CD14-positive monocyte (primary cell): Measurements from ENCODE around the gene KRT85. TPM values are rescaled to one million over a fixed set of nuclear protein-coding genes. Genes with fewer than 3 reads are reported as not detected.

ENCODE experiments used
- DNase-seq, 3 donors: peaks; one replicate each; pipeline ENCODE4 v3.0.0-alpha.2; 2011 to 2022
- H2AFZ ChIP-seq: 2 replicates; pipeline ENCODE4 v1.6.0; 2012; ENCODE audit warnings: mild to moderate bottlenecking, low read depth, low read length, inconsistent platforms; ENCODE audit not compliant: insufficient read depth, poor library complexity, severe bottlenecking
- H3K27ac ChIP-seq, 2 donors: 1 replicate in 1 of 2; 2 replicates in 1 of 2; pipeline ENCODE4 v1.5.1; 2012 to 2013; ENCODE audit warnings: low read length in 2 of 2, control low read depth in 1 of 2, inconsistent platforms in 1 of 2, low read depth in 1 of 2, mild to moderate bottlenecking in 1 of 2
- H3K27me3 ChIP-seq, 2 donors: one replicate each; pipeline versions ENCODE4 v1.6.0 to v1.6.1; 2011 to 2013; ENCODE audit warnings: low read length in 2 of 2; ENCODE audit not compliant: control insufficient read depth in 2 of 2, insufficient read depth in 2 of 2
- H3K36me3 ChIP-seq, 2 donors: replicated peaks in 1 of 2; 1 replicate in 1 of 2; 2 replicates in 1 of 2; pipeline versions ENCODE4 v1.5.1 to v1.6.1; 2012 to 2013; ENCODE audit warnings: low read length in 2 of 2, control low read depth in 1 of 2, inconsistent platforms in 1 of 2, mild to moderate bottlenecking in 1 of 2; ENCODE audit not compliant: insufficient read depth in 2 of 2, control insufficient read depth in 1 of 2
- H3K4me1 ChIP-seq, 2 donors: 1 replicate in 1 of 2; 2 replicates in 1 of 2; pipeline versions ENCODE4 v1.5.1 to v1.6.1; 2012 to 2013; ENCODE audit warnings: low read length in 2 of 2, control low read depth in 1 of 2, inconsistent platforms in 1 of 2, mild to moderate bottlenecking in 1 of 2, moderate library complexity in 1 of 2; ENCODE audit not compliant: insufficient read depth in 2 of 2, control insufficient read depth in 1 of 2
- H3K4me2 ChIP-seq: replicated peaks from 2 replicates; pipeline ENCODE3; 2012; ENCODE audit warnings: low read length, moderate library complexity, mild to moderate bottlenecking; ENCODE audit not compliant: poor library complexity, severe bottlenecking; ENCODE audit errors: extremely low read depth
- H3K4me3 ChIP-seq, 3 experiments: fragments of 200-600 bp in 1 of 3; sonication (generic) in 1 of 3; replicated peaks in 1 of 3; 1 replicate in 2 of 3; 2 replicates in 1 of 3; pipeline ENCODE4 v1.5.1; 2011 to 2013; ENCODE audit warnings: low read length in 3 of 3, mild to moderate bottlenecking in 3 of 3, control low read depth in 2 of 3, low read depth in 2 of 3, inconsistent platforms in 1 of 3, moderate library complexity in 1 of 3
- H3K79me2 ChIP-seq: 2 replicates; pipeline ENCODE4 v1.6.0; 2012; ENCODE audit warnings: mild to moderate bottlenecking, control low read depth, inconsistent platforms, low read length, moderate library complexity; ENCODE audit not compliant: insufficient read depth
- H3K9ac ChIP-seq: 2 replicates; pipeline ENCODE4 v1.6.0; 2017; ENCODE audit warnings: low read length, mild to moderate bottlenecking; ENCODE audit not compliant: insufficient read depth, poor library complexity, severe bottlenecking
- H3K9me3 ChIP-seq, 2 donors: replicated peaks in 1 of 2; 1 replicate in 1 of 2; 2 replicates in 1 of 2; pipeline versions ENCODE4 v1.5.1 to v1.6.1; 2012 to 2013; ENCODE audit warnings: low read length in 2 of 2, control low read depth in 1 of 2; ENCODE audit not compliant: control insufficient read depth in 1 of 2, insufficient read depth in 1 of 2
- H4K20me1 ChIP-seq: 2 replicates; pipeline ENCODE4 v1.6.0; 2012; ENCODE audit warnings: mild to moderate bottlenecking, low read length, control low read depth, moderate library complexity; ENCODE audit not compliant: insufficient read depth
- H3K27ac Mint-ChIP-seq, 7 donors: one replicate each; pipeline ENCODE4 v1.8.0; 2020; ENCODE audit warnings: mild to moderate bottlenecking in 7 of 7, mixed read lengths in 7 of 7, moderate library complexity in 6 of 7, inconsistent platforms in 2 of 7
- H3K27me3 Mint-ChIP-seq, 3 donors: one replicate each; pipeline ENCODE4 v1.8.0; 2021 to 2022; ENCODE audit warnings: low read depth in 3 of 3, mild to moderate bottlenecking in 3 of 3, mixed read lengths in 3 of 3, moderate library complexity in 3 of 3, inconsistent platforms in 1 of 3
- H3K36me3 Mint-ChIP-seq, 2 donors: one replicate each; pipeline ENCODE4 v1.8.0; 2020; ENCODE audit warnings: mixed read lengths in 2 of 2, inconsistent platforms in 1 of 2, mild to moderate bottlenecking in 1 of 2
- H3K4me1 Mint-ChIP-seq: one replicate; pipeline ENCODE4 v1.8.0; 2020; ENCODE audit warnings: mild to moderate bottlenecking, mixed read lengths
- H3K4me3 Mint-ChIP-seq, 2 donors: one replicate each; pipeline ENCODE4 v1.8.0; 2020; ENCODE audit warnings: mild to moderate bottlenecking in 2 of 2, mixed read lengths in 2 of 2, moderate library complexity in 1 of 2
- H3K9me3 Mint-ChIP-seq, 7 donors: one replicate each; pipeline ENCODE4 v1.8.0; 2020 to 2022; ENCODE audit warnings: mixed read lengths in 7 of 7, mild to moderate bottlenecking in 6 of 7, moderate library complexity in 6 of 7, inconsistent platforms in 2 of 7
- WGBS: methylation state at CpG from one replicate; pipeline ENCODE4 v1.1.5; 2013; ENCODE audit warnings: missing lambda C conversion rate; ENCODE audit not compliant: insufficient coverage; 5-methylcytosine and 5-hydroxymethylcytosine counted together
- intact Hi-C, 2 donors: fragments of 100-400 bp; cut with micrococcal nuclease; formaldehyde crosslinking; loops; one replicate each; pipeline versions ENCODE4 v1.15.0 to v1.15.1; 2023
- polyA plus RNA-seq, 3 donors: library from polyadenylated mRNA; depleted of rRNA in 1 of 3; unstranded in 2 of 3; stranded (reverse) in 1 of 3; fragments of 300-500 nt in 2 of 3; fragments of >200 nt in 1 of 3; fragmentation: Illumina TruSeq in 2 of 3; gene quantifications; 1 replicate in 2 of 3; 2 replicates in 1 of 3; pipeline ENCODE4 v1.2.3, GENCODE V29; 2012 to 2021
- TF ChIP-seq, protein P1 (sequence below): fragments of 200-600 bp; IDR thresholded peaks from one replicate; pipeline ENCODE4 v1.8.0; 2022; ENCODE audit warnings: antibody characterized with exemption, mild to moderate bottlenecking

KRT85 gene
- polyA plus RNA-seq, 3 donors = not detected

DNA sequence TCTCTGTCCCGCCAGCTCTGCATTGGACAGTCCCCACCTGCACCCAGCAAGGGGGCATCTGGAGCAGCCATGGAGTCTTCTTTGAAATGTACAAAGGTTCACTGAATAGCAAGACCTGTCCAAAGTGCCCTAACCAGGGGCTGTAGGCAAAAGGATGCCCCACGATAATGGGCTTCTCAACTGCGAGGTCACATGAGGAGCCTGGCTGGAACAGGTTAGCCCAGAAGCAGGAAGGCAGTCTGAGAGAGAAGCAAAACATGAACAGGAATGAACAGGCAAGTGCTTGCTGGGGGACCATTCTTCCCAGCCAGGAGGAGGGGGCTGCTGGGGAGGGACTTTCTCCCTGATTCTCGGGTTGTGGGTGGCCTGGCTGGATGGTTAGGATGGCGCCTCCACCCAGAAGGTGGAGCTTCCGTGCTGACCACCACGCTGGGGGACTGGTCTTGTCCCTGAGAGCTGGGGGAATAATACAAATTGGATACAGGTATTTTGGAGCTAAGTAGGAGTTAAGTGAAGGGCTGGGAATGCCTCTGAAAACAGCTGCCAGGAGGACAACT is 7.1 kb downstream of the KRT85 start:
- no peaks in the 10 kb centered on the region for H3K9me3 Mint-ChIP-seq
- H3K27ac Mint-ChIP-seq = no peak overlapping the region
- TF ChIP-seq, protein P1, sequence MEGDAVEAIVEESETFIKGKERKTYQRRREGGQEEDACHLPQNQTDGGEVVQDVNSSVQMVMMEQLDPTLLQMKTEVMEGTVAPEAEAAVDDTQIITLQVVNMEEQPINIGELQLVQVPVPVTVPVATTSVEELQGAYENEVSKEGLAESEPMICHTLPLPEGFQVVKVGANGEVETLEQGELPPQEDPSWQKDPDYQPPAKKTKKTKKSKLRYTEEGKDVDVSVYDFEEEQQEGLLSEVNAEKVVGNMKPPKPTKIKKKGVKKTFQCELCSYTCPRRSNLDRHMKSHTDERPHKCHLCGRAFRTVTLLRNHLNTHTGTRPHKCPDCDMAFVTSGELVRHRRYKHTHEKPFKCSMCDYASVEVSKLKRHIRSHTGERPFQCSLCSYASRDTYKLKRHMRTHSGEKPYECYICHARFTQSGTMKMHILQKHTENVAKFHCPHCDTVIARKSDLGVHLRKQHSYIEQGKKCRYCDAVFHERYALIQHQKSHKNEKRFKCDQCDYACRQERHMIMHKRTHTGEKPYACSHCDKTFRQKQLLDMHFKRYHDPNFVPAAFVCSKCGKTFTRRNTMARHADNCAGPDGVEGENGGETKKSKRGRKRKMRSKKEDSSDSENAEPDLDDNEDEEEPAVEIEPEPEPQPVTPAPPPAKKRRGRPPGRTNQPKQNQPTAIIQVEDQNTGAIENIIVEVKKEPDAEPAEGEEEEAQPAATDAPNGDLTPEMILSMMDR = no peak
- H3K36me3 Mint-ChIP-seq = no peaks in the 10 kb centered on the region
- H3K4me3 Mint-ChIP-seq = no peak overlapping the region
- intact Hi-C loops = no loop called here
- Histone ChIP-seq H4K20me1 (no peaks in the 10 kb centered on the region), H3K4me2 (no peak overlapping the region), H3K36me3 (no peaks in the 10 kb centered on the region), H3K27ac (no peak overlapping the region), H3K9me3 (no peaks in the 10 kb centered on the region), H3K27me3 (no peaks in the 10 kb centered on the region), H3K4me1 (no peaks in the 10 kb centered on the region), H3K79me2 (no peaks in the 10 kb centered on the region), H2AFZ (no peak overlapping the region), H3K4me3 (no peak overlapping the region), H3K9ac (no peak overlapping the region)
- 93% methylated on average over 7 of the region's 7 CpGs for WGBS
- DNase-seq = no peak
- peaks cover 6% of the 10 kb centered on the region for H3K4me1 Mint-ChIP-seq
- H3K27me3 Mint-ChIP-seq = peaks cover 0 to 5% (median 3%) of the 10 kb centered on the region in 3 donors

DNA sequence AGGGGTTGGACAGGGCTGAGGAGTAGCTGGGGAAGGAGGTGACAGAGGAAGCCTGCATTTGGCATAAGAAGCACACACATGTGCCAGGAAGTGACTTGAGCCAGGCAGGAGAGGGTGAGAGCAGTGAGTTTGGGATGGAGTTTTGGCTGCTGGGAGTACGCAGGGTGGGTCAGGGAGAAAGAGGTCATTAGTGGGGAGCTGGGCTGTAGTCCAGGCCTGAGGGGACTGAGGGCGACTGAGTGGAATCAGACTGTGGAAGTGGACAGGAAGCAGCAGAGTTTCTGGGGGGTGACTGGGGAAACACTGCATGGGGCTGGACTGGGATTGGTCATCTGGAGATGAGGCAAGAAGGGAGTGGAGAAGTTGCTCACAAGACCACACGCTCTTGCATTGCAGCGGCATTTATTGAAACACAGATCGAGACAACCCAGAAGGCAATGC is 7.6 kb downstream of the KRT85 start:
- H3K4me1 Mint-ChIP-seq = peaks cover 6% of the 10 kb centered on the region
- no peaks in the 10 kb centered on the region for H3K36me3 ChIP-seq
- no peaks in the 10 kb centered on the region for H3K4me1 ChIP-seq
- no peaks in the 10 kb centered on the region for H3K79me2 ChIP-seq
- H2AFZ ChIP-seq = no peak overlapping the region
- peaks cover 0 to 5% (median 3%) of the 10 kb centered on the region in 3 donors for H3K27me3 Mint-ChIP-seq
- H3K27me3 ChIP-seq = no peaks in the 10 kb centered on the region
- peak overlapping the region in 1 of 2 donors; percentile 41 for H3K4me3 Mint-ChIP-seq
- H3K27ac ChIP-seq = no peak overlapping the region
- no peak for DNase-seq
- intact Hi-C loops = no loop called here
- H3K27ac Mint-ChIP-seq = no peak overlapping the region
- no peaks in the 10 kb centered on the region for H4K20me1 ChIP-seq
- H3K4me2 ChIP-seq = no peak overlapping the region
- H3K36me3 Mint-ChIP-seq = no peaks in the 10 kb centered on the region
- no peaks in the 10 kb centered on the region for H3K9me3 Mint-ChIP-seq
- WGBS = 77% methylated on average over 5 of the region's 5 CpGs
- no peak overlapping the region for H3K4me3 ChIP-seq
- H3K9ac ChIP-seq = no peak overlapping the region
- H3K9me3 ChIP-seq = no peaks in the 10 kb centered on the region
- TF ChIP-seq, protein P1 = no peak
